NCI-H1436 (cell line): ENCODE data around the gene MYL9.
"Not testable (repeated sequence)": the region's sequence is repeated elsewhere in the genome, so short reads cannot be mapped to it uniquely, and the experiment has no call there.

Experiments used
- DNase-seq: peaks from one replicate; lab custom pipeline; 2025; lab: John Stamatoyannopoulos, UW

The MYL9 gene

DNA sequence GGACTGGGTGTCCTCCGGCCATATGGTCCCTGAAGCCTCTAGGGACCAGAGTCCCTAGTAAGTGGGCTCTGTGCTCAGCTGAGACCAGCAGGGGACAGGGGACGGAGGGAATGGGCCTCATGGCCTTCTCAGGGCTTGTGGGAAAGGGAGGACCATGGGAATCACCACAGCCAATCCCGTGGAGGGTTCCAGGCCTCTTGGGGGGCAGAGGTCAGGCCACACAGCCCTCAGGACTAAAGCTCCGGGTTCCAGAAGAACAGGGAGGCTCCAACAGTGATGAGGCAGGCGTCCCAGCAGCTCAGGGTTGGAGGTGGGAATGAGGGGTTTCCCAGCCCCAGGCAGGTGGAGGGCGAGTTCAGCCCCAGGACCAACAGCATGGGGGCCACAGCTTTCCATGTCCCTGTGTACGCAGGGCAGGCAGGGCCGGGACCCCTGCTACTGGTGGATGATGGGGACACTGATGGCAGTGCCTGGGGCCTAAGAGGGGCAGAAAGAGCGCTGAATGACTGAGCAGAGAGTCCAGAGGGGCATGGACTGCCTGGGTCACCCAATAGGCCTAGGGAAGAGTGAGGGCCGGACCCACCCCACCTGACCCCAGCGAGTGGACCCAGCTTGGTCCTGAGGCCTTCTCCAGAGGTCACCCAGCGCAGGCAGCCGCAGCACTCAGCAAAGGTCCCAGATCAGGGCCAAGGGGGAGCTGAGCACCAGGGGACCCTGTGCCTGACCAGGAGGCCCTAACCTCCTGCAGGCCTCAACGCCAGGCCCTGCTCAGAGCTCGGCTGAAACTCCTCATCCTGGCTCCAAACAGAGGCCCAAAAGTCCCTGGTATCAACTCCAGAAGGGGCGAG is 8.8 kb downstream of the MYL9 start:
- DNase-seq, result no peak

DNA sequence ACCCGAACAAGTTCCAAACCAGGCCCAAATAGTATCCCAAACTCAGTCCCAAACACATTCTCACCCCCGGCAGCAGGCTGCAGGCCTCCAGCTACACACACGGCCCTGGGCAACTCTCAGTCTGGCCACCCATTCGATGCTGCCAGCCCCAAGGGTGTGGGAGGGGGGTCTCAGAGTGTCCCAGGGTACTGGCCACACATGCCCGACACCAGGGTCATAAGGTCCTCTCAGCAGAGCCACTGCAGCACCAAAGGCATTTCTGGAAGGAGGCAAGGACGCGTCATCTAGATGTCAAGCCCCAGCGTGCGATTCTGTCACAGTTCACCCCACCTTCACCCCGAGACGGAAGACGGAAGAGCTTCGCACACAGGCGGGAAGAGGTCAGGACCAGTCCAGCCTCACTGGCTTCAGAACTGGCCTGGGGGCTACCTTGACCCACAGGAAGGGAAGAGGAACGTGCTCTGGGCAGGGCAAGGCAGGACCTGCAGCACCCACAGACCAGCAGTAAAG is 9.5 kb downstream of the MYL9 start:
- DNase-seq, result no peak

DNA sequence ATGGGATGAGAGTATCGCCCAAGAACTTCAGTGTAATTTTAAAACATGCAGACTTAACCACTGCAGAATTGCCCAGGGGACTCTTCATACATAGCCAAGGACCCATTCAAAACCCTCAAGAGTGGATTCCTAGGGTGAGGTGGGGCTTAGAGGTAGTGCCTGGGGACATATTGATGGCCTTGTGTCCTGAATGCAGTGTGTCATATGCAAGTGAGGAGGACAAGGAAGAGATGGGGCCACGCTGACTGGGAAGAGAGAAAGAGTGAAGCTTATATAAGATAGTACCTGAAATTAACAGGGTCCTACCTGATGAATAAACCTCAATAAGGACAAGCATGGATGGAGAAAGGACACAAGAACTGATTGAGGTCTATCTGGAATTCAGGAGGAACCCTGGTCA is 13.9 kb downstream of the MYL9 start:
- DNase-seq, result no peak

DNA sequence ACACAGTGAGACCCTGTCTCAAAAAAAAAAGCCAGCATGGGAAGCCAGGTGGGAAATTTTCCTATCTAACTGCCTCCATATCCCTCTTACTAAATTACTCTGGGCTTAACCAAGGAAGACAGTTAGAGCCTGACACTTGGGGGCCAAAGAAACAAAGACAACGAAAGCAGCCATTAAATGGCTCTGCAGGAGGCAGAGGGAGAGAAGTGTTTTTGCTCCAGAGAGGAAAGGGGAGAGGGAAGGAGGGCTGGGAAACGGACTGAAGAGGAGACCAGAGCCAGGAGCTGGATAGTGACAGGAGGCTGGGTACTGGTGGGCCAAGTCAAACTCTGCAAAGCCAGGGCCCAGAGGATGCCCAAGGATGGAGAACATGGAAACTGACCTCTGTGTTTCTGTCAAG is 21.4 kb downstream of the MYL9 start:
- no peak for DNase-seq

DNA sequence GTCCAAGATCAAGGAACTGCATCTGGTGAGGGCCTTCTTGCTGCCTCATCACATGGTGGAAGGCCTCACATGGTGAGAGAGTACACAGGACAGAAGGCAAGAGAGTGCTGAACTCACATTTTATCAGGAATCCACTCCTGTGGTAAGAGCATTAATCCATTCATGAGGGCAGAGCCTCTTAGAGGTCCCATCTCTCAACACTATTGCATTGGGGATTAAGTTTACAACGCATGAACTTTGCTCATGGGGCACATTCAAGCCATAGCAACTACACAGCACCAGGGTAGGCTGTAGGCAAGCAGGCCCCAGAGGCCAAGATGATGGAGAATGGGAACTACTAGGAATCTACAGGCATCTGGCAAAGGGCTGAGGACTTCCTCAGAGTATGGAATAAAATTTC is 22.1 kb downstream of the MYL9 start:
- no peak for DNase-seq

DNA sequence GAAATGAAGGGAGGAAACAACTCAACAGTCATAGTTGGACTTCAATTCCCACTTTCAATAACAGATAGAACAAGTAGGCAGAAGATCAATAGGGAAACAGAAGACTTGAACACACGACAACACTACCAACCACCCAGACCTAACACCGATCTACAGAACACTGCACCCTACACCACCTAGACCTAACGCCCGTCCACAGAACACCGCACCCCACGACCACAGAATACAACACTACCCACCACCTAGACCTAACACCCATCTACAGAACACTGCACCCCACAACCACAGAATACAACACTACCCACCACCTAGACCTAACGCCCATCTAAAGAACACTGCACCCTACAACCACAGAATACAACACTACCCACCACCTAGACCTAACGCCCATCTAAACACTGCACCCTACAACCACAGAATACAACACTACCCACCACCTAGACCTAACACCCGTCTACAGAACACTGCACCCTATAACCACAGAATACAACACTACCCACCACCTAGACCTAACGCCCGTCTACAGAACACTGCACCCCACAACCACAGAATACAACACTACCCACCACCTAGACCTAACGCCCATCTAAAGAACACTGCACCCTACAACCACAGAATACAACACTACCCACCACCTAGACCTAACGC is 22.9 kb downstream of the MYL9 start:
- not testable (repeated sequence) for DNase-seq

DNA sequence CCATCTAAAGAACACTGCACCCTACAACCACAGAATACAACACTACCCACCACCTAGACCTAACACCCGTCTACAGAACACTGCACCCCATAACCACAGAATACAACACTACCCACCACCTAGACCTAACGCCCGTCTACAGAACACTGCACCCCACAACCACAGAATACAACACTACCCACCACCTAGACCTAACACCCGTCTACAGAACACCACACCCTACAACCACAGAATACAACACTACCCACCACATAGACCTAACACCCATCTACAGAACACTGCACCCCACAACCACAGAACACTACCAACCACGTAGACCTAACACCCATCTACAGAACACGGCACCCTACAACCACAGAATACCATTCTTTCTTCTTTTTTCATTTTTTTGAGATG is 23.4 kb downstream of the MYL9 start:
- DNase-seq, result not testable (repeated sequence)

DNA sequence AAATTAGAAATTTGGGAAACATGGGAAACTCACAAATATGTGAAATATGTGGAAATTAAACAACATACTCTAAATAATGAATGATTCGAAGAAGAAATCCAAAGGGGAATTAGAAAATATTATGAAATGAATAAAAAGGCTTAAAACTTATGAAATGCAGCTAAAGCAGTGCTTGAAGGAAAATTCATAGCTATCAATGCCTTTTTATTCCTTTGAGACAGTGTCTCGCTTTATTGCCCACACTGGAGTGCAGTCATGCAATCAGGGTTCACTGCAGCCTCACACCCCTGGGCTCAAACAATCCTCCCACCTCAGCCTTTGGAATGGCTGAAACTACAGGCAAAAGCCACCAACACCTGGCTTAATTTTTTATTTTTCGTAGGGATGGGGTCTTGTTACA is 24.2 kb downstream of the MYL9 start:
- DNase-seq, result no peak

DNA sequence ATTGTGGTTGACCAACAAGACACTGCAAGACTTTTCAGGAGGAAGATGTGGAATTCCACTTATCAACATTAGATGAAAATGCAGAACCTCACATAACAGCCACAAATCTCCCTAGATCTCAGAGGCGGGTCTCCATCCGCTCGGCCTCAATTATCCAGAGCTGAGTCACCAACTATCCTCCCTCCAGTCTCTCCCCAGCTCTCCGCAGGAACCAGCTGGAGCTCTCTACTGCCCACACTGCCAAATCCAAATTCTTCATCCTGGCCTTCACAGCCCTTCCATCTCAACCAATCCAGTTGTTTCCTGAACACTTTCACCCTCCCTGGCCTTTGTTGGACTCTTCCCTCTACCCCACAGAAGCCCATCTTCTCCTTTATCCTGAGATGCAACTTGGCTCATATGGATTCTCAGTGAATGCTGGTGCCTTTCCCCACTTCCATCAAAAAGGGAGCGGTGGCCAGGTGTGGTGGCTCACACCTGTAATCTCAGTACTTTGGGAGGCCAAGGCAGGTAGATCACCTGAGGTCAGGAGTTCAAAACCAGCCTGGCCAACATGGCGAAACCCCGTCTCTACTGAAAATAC is 28.6 kb downstream of the MYL9 start:
- DNase-seq, result no peak

DNA sequence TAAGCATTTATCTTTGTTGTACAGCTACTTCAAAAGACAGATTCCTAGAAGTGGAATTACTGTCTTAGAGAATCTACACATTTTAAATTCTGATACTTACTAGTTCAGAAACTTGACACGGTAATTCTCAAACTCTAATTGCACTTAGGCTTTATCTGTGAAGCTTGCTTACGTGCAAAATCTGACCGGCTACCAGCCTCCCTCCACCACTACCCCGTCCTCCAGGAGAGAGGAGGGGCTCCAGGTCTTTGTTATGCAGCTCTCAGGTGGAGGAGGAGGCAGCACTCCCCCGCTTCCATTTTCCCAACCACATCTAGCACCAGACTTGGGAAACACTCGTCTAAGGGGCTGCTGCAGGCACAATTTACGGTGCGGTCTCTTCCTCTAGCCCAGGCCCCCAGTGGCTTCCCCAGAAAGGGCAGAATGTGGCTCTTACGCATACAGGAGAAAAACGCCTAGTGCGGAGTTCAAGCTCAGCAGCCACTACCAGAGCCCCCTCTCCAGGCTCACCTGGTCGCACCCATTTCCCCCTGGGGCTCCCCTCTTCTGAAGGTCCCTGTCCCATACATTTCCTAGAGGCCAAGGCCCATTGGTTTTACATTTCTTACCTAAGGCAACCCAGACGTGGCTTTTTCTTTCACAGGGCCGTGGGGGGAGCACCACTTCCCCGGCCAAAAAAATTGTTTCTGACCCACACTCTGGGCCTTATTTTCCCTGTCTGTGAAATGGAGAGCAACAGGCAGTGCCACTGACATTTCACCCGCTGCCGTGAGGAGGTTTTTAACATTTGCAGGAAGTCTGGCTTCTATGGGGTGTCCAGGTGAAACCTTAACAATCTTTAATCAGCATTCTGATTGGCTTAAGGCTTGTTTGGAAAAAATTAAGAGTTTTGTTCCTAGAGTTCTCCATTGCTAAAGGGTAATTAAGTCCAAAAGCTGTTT is 30.5 kb downstream of the MYL9 start:
- DNase-seq, result no peak

DNA sequence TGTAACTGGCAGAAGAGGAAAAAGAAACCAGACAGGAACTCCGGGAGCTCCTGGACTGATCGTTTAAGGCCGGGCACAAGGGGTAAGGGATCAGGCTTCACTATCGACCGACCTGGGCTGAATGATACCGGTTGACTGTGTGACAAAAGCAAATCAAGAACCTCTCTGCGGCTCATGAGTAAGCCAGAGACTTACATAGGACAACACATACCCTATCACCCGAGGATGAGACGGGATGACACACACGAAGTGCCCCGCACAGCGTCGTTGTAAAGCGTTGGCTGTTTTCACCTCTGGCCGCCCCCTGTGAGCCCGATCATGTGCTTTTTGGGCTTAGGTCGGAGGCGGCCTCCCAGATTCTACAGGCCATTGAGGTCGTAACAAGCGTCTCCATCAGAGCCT is 31.4 kb downstream of the MYL9 start:
- DNase-seq, result no peak

DNA sequence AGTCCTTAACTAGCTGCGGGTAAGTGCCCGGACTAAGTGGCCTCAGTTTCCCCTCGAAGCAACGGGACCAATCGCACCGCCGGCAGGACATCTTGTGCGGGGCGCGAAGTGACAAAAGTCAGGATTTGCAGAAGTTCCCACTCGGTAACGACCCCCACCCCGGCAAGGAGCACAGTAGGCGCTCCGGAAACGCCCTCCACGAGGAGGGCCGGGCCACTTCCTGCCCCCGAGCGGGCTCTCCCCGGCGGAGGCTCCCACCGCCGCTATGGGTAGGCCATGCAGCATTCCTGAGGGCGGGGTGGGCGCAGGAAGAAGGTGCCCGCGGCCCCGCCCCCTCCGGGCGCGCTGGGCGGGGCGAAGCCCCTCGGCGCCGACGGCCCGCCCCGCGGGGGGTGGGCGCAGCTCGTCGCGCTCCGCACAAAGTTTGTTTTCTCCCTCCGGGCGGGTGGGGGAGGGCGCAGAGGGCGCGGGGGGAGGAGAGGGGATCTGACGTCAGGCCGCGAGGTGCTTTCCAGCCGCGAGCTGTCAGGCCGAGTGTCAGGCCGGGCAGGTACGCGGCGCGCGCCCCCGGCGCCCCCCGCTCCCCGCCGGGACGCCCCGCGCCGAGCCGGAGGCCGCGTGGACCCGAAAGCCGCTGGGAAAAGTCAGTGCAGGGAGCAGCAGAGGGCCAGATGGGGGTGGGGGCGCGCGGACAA is 31.9 kb downstream of the MYL9 start, which contains the start of gene TGIF2:
TGIF2 (plus strand) TSS at position 495 of the 695 bp plus-strand sequence. CDS start 5,178 bp downstream, outside the sequence.
- peak; percentile 63 for DNase-seq

DNA sequence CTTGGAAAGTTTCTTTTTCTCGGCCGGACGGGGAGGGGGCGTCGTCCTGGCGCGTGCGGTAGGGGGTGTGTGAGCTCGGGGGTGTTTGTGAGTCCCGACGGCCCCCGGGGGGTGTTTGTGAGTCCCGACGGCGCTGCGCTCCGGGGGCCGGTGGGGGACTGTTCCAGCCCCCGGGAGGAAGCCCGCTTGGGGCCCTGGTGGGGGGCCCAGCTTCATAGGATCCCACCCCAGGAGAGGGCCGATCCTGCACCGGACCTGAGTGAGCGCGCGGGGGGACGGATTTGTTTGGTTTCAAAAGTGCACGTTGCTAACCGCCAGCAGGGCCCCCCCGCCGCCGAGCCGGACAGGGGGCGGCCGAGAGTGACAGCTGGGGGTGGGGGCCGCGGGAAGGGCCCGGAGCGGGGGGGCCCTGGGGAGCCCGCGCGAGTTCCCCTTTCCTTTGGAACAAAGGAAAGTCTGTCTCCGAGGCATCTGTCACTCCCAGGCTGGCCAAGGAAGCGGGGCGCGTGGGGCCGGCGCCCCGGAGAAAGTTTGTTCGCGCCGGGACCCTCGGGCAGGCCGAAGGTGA is 32.6 kb downstream of the MYL9 start:
- DNase-seq, result no peak

DNA sequence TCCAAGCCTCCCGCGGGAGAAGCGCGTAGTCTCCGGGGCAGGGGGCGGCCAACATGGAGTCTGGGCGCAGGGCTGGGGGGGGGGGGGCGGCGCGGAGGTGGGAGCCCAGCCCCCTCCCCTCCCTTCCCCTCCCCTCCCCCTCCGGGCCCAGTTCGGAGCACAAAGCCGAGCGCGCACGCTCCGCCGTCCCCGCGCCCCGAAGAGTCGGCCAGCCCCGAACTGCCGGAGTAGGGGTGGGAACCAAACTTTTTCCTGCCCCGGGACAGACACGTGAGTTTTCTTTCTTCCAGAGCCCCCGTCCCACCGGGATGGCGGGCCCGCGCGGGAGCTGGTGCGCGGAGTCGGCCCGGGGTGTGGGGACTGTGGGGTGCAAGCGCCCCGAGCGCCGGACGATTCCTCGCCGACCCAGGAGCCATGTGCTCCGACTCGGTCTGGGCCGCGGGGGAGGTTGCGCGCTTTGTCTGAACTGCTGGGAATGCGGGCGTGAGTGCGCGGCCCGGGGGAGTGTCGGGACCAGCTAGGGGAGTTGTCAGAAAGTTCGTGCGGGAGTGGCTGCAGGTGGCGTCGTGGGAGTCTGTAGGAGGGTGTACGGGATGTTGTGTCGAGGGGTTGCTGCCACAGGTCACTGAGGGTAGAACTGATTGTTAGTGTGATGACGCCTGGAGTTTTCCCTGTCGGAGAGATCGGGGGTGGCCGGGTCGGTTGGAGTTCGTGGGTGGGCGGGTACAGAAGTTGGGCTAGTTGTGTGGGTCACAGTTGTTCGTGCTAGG is 33.2 kb downstream of the MYL9 start:
- DNase-seq, result no peak

DNA sequence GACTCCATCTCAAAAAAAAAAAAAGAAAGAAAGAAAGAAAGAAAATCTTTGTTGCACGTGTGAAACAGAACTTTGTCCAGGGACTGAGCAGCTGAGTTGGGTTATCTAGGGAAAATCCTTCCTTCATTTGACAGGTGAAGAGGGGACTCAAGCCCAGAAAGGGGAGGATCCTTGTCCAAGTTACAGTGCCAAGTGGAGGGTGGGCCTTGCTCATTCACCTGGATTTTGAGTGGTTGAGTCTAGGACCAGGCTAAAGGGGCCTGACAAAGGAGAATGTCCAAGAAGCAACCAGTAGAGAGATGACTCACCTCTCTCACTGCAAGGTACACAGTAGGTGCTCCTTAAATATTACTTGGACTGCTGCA is 34.7 kb downstream of the MYL9 start:
- DNase-seq, result no peak

DNA sequence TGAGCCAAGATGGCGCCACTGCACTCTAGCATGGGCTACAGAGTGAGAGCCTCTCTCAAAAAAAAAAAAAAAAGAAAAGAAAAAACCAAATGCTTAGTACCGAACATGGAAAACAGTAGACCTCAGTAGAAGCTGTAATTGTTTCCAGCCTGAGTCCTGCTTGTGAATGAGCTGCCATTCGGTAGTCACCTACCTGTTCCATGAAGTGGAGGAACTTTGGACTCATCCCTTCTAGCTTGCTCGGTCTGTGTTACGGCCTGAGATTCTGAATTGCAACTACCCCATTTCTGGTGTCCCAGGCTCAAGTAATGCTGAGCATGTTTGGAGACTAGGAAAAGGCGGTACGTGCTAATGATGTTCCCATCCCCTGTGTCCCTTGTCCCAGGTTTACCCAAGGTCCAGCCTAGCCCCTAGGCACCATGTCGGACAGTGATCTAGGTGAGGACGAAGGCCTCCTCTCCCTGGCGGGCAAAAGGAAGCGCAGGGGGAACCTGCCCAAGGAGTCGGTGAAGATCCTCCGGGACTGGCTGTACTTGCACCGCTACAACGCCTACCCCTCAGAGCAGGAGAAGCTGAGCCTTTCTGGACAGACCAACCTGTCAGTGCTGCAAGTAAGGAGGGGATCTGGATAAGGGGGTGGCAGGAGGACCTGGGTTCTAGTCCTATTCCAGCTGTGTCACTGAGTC is 37.2 kb downstream of the MYL9 start:
- no peak for DNase-seq

DNA sequence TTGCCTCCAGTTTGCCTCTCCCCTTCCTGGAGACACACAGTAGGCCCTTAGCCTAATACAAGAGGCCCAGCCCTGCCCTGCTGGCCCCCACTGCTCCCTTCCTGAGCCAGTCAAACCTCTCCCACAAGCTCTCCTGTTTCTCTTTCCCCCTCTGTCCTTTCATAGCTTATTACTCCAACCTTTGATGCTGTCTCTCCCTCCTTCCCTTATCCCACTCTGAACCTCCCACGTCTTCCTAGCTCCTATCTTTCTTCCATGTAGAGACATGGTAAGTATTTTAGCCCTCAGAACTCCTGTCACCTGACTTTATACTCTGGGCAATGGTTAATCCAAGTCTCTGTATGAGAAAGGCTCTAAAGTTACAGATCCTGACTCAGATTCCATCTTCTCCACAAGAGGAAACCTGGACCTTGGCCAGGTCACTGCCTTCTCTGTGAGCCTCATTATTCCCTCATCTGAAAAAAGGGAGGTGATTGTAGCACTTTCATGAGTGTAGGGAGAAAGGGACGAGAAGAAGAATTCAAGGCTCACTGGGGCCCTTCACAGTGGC is 38.8 kb downstream of the MYL9 start:
- DNase-seq, result no peak

DNA sequence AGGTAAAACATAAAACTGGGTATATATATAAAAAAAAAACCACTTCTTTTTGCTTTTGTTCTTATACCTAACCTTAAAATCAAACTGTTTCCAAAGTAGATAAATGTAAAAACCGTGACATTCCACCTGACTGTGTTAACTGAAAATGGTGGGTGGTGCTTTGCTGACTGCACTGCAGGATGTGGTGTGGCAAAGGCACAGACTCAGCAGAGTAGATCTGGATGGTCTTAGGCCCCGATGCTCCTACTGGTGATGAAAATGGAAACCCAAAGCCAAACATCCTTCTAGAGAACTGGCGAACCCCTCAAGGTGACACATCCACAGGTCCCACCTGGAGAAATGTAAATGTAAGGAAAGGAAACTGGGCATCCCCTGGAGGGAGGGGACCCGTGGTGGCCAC is 41.0 kb downstream of the MYL9 start:
- DNase-seq, result no peak

DNA sequence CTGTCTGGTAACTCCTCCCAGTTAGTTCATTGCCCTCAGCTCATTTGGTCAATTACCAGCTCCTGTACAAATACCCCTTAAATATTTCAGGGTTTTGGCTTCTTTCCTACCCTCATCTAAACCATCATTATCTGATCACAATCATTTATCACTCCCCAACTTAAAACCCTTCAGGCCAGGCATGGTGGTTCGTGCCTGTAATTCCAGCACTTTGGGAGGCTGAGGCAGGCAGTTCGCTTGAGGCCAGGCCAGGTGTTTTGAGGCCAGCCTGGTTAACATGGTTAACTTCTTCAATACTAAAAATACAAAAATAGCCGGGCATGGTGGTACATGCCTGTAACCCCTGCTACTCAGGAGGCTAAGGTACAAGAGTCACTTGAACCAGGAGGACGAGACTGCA is 41.5 kb downstream of the MYL9 start:
- DNase-seq, result no peak
